ENCODE results near the gene GATA3. TPM values are rescaled to one million over a fixed set of nuclear protein-coding genes. Genes with fewer than 3 reads are reported as not detected.

The GATA3 gene
- polyA plus RNA-seq, 1 donor, result 82.7 TPM

Other genes with a start within 250 kb of the GATA3 start
- gene TAF3, start 236.2 kb upstream of the GATA3 start, polyA plus RNA-seq (ENCODE audit: insufficient read length), result 12.1 TPM

Data from left kidney (tissue), 1 donor.